Endodermal cell (in vitro differentiated cells): ENCODE data around the gene EFNB1. TPM values are rescaled to one million over a fixed set of nuclear protein-coding genes. Genes with fewer than 3 reads are reported as not detected.

Experiments
- DNase-seq: peaks from one replicate; pipeline ENCODE4 v3.0.0-alpha.2; 2017
- H3K27ac ChIP-seq: 2 replicates; pipeline ENCODE4 v1.5.1; 2013; ENCODE audit warnings: mild to moderate bottlenecking, low read depth, low read length, moderate library complexity
- H3K27me3 ChIP-seq: 2 replicates; pipeline ENCODE4 v1.6.1; 2013; ENCODE audit warnings: mild to moderate bottlenecking, low read length, moderate library complexity; ENCODE audit not compliant: insufficient read depth, control insufficient read depth, poor library complexity, severe bottlenecking
- H3K36me3 ChIP-seq: 2 replicates; pipeline ENCODE4 v1.7.0; 2013; ENCODE audit warnings: mild to moderate bottlenecking, low read length, moderate library complexity; ENCODE audit not compliant: control insufficient read depth, insufficient read depth
- H3K4me1 ChIP-seq: one replicate; pipeline ENCODE4 v1.7.0; 2013; ENCODE audit warnings: low read length; ENCODE audit not compliant: control insufficient read depth, insufficient read depth
- H3K4me3 ChIP-seq: 2 replicates; pipeline ENCODE4 v1.5.1; 2013; ENCODE audit warnings: mild to moderate bottlenecking, low read length, moderate library complexity
- H3K9ac ChIP-seq: 2 replicates; pipeline ENCODE4 v1.6.1; 2013; ENCODE audit warnings: mild to moderate bottlenecking, low read length, moderate library complexity; ENCODE audit not compliant: poor library complexity, severe bottlenecking; ENCODE audit errors: extremely low read depth
- H3K9me3 ChIP-seq: 2 replicates; pipeline ENCODE4 v1.6.1; 2013; ENCODE audit warnings: mild to moderate bottlenecking, low read length, moderate library complexity; ENCODE audit not compliant: control insufficient read depth
- H3K27ac Mint-ChIP-seq: 2 replicates; pipeline ENCODE4 v1.8.0; 2020; ENCODE audit warnings: mixed read lengths
- H3K27me3 Mint-ChIP-seq: 2 replicates; pipeline ENCODE4 v1.8.0; 2021; ENCODE audit warnings: mild to moderate bottlenecking, mixed read lengths; ENCODE audit not compliant: insufficient read depth
- H3K36me3 Mint-ChIP-seq: 2 replicates; pipeline ENCODE4 v1.8.0; 2020; ENCODE audit warnings: low read depth, mixed read lengths
- H3K4me1 Mint-ChIP-seq: 2 replicates; pipeline ENCODE4 v1.8.0; 2020; ENCODE audit warnings: mixed read lengths
- H3K4me3 Mint-ChIP-seq: 2 replicates; pipeline ENCODE4 v1.8.0; 2020; ENCODE audit warnings: mild to moderate bottlenecking, moderate library complexity, mixed read lengths
- H3K9me3 Mint-ChIP-seq: 2 replicates; pipeline ENCODE4 v1.8.0; 2020; ENCODE audit warnings: mild to moderate bottlenecking, mixed read lengths
- whole genome bisulfite sequencing, 2 experiments: methylation state at CpG; one replicate each; pipeline versions ENCODE4 v1.1.5 to v1.1.7; 2013; ENCODE audit warnings: missing lambda C conversion rate in 2 of 2, mixed read lengths in 1 of 2; ENCODE audit not compliant: insufficient coverage in 1 of 2, insufficient read length in 1 of 2; 5-methylcytosine and 5-hydroxymethylcytosine counted together
- total RNA-seq, 2 donors: library from RNA; stranded (reverse); fragmentation: NEBNext Ultra II Directional in 1 of 2; extraction: Animal tissue kit (Norgen Biotek cat#: 25700) in 1 of 2; gene quantifications; 2 replicates in 1 of 2; 3 replicates in 1 of 2; pipeline ENCODE4 v1.2.1, GENCODE V29; 2021
- TF ChIP-seq, protein P1 (sequence below): fragments of 200-600 bp; sonication (generic); conservative IDR thresholded peaks from 2 replicates; pipeline ENCODE4 v1.5.0; 2021; ENCODE audit warnings: antibody characterized with exemption, mild to moderate bottlenecking

Gene EFNB1
- total RNA-seq, 2 donors from 2014 or later: 11.1 to 13.6 TPM

DNA sequence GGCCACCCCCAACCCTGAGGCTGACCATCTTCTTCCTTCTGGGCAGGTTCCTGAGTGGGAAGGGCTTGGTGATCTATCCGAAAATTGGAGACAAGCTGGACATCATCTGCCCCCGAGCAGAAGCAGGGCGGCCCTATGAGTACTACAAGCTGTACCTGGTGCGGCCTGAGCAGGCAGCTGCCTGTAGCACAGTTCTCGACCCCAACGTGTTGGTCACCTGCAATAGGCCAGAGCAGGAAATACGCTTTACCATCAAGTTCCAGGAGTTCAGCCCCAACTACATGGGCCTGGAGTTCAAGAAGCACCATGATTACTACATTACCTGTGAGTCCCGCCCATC lies 9.7 kb downstream of the EFNB1 start:
- Histone ChIP-seq H3K27ac (no peak overlapping the region), H3K36me3 (no peaks in the 10 kb centered on the region), H3K4me1 (no peaks in the 10 kb centered on the region), H3K27me3 (no peaks in the 10 kb centered on the region), H3K4me3 (no peak overlapping the region), H3K9ac (no peak overlapping the region), H3K9me3 (no peaks in the 10 kb centered on the region)
- Mint-ChIP-seq H3K36me3 (peaks cover 4% of the 10 kb centered on the region), H3K27ac (no peak overlapping the region), H3K4me1 (peaks cover 3% of the 10 kb centered on the region), H3K27me3 (peaks cover 14% of the 10 kb centered on the region), H3K4me3 (no peak overlapping the region), H3K9me3 (peaks cover 50% of the 10 kb centered on the region)
- TF ChIP-seq, protein P1, sequence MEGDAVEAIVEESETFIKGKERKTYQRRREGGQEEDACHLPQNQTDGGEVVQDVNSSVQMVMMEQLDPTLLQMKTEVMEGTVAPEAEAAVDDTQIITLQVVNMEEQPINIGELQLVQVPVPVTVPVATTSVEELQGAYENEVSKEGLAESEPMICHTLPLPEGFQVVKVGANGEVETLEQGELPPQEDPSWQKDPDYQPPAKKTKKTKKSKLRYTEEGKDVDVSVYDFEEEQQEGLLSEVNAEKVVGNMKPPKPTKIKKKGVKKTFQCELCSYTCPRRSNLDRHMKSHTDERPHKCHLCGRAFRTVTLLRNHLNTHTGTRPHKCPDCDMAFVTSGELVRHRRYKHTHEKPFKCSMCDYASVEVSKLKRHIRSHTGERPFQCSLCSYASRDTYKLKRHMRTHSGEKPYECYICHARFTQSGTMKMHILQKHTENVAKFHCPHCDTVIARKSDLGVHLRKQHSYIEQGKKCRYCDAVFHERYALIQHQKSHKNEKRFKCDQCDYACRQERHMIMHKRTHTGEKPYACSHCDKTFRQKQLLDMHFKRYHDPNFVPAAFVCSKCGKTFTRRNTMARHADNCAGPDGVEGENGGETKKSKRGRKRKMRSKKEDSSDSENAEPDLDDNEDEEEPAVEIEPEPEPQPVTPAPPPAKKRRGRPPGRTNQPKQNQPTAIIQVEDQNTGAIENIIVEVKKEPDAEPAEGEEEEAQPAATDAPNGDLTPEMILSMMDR: no peak
- DNase-seq: no peak
- 92 to 94% methylated on average over 3 to 8 of the region's 8 CpGs for WGBS, 2 experiments

DNA sequence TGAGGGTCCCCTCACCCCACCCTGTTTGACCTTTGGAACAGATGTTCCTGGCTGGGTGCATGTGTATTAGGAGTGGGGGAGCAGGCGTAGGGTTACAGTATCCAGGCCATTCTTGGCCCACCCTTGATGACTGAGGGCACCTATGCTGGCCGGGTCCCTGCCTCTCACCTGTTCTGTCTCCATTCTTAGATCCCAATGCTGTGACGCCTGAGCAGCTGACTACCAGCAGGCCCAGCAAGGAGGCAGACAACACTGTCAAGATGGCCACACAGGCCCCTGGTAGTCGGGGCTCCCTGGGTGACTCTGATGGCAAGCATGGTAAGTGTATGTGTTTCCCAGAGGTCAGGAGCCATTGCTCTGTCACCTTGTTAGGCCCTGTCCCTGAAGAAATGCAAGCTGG lies 10.9 kb downstream of the EFNB1 start:
- no peaks in the 10 kb centered on the region for H3K27me3 ChIP-seq
- no peaks in the 10 kb centered on the region for H3K4me1 ChIP-seq
- H3K27ac ChIP-seq: no peak overlapping the region
- peaks cover 4% of the 10 kb centered on the region for H3K36me3 Mint-ChIP-seq
- TF ChIP-seq, protein P1: no peak
- no peaks in the 10 kb centered on the region for H3K36me3 ChIP-seq
- 91% methylated on average over 4 of the region's 4 CpGs; no CpG with 5 or more reads in 1 of the 2 experiments for WGBS, 2 experiments
- no peak overlapping the region for H3K27ac Mint-ChIP-seq
- H3K4me3 Mint-ChIP-seq: no peak overlapping the region
- peaks cover 47% of the 10 kb centered on the region for H3K9me3 Mint-ChIP-seq
- no peaks in the 10 kb centered on the region for H3K9me3 ChIP-seq
- H3K4me1 Mint-ChIP-seq: peaks cover 3% of the 10 kb centered on the region
- H3K27me3 Mint-ChIP-seq: peaks cover 8% of the 10 kb centered on the region
- no peak overlapping the region for H3K9ac ChIP-seq
- no peak for DNase-seq
- no peak overlapping the region for H3K4me3 ChIP-seq

DNA sequence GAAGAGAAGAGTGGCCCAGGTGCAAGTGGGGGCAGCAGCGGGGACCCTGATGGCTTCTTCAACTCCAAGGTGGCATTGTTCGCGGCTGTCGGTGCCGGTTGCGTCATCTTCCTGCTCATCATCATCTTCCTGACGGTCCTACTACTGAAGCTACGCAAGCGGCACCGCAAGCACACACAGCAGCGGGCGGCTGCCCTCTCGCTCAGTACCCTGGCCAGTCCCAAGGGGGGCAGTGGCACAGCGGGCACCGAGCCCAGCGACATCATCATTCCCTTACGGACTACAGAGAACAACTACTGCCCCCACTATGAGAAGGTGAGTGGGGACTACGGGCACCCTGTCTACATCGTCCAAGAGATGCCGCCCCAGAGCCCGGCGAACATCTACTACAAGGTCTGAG lies 11.4 kb downstream of the EFNB1 start:
- no peak overlapping the region for H3K27ac ChIP-seq
- no peak overlapping the region for H3K4me3 ChIP-seq
- no peak for DNase-seq
- H3K4me1 Mint-ChIP-seq: peaks cover 3% of the 10 kb centered on the region
- H3K4me1 ChIP-seq: no peaks in the 10 kb centered on the region
- no peak overlapping the region for H3K4me3 Mint-ChIP-seq
- 94 to 100% methylated on average over 5 to 18 of the region's 22 CpGs for WGBS, 2 experiments
- no peak overlapping the region for H3K27ac Mint-ChIP-seq
- H3K9me3 ChIP-seq: no peaks in the 10 kb centered on the region
- H3K9ac ChIP-seq: no peak overlapping the region
- no peaks in the 10 kb centered on the region for H3K27me3 ChIP-seq
- peaks cover 8% of the 10 kb centered on the region for H3K27me3 Mint-ChIP-seq
- H3K36me3 Mint-ChIP-seq: peaks cover 4% of the 10 kb centered on the region
- TF ChIP-seq, protein P1: no peak
- H3K36me3 ChIP-seq: no peaks in the 10 kb centered on the region
- peaks cover 48% of the 10 kb centered on the region for H3K9me3 Mint-ChIP-seq
